ENCODE results near the gene TRIM58. TPM values are rescaled to one million over a fixed set of nuclear protein-coding genes. Genes with fewer than 3 reads are reported as not detected.

Gene TRIM58
- total RNA-seq, 1 experiment from 2014 or later, result not detected

DNA sequence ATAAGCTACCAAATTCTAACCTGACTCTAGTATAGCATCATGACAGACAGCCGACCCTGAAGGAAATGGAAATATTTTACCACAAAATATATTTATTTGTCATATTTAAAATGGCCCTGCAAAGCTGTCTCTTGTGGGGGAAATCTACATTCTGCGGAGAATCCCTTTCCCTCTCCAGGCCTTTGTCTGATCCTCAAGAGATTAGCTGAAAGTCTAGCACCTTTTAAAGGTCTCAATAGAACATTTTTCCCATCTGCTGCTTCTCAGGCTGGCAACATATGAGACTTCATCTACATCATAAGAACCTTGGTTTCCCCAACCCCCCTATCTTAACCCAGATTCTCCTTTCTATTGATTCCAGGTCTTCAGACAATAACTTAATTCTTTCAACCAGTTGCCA lies 13.6 kb upstream of the TRIM58 start:
- Mint-ChIP-seq H3K4me3 (ENCODE audit: low read depth, unreplicated experiment) (no peak overlapping the region), H3K27ac (ENCODE audit: unreplicated experiment) (no peak overlapping the region), H3K4me1 (ENCODE audit: low read depth, unreplicated experiment) (no peaks in the 10 kb centered on the region), H3K36me3 (ENCODE audit: insufficient read depth, unreplicated experiment) (no peaks in the 10 kb centered on the region), H3K9me3 (ENCODE audit: low read depth, unreplicated experiment) (peaks cover 19% of the 10 kb centered on the region), H3K27me3 (ENCODE audit: unreplicated experiment) (no peaks in the 10 kb centered on the region)
- intact Hi-C loops (cut with micrococcal nuclease; ENCODE audit: unreplicated experiment), result no loop called here
- DNase-seq, result no peak
- CTCF ChIA-PET, result no interaction called here
- no TSS peak for BruUV-seq (replicated peaks)
- TF ChIP-seq, protein P1, sequence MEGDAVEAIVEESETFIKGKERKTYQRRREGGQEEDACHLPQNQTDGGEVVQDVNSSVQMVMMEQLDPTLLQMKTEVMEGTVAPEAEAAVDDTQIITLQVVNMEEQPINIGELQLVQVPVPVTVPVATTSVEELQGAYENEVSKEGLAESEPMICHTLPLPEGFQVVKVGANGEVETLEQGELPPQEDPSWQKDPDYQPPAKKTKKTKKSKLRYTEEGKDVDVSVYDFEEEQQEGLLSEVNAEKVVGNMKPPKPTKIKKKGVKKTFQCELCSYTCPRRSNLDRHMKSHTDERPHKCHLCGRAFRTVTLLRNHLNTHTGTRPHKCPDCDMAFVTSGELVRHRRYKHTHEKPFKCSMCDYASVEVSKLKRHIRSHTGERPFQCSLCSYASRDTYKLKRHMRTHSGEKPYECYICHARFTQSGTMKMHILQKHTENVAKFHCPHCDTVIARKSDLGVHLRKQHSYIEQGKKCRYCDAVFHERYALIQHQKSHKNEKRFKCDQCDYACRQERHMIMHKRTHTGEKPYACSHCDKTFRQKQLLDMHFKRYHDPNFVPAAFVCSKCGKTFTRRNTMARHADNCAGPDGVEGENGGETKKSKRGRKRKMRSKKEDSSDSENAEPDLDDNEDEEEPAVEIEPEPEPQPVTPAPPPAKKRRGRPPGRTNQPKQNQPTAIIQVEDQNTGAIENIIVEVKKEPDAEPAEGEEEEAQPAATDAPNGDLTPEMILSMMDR (IDR thresholded peaks at IDR 0.05; ENCODE audit: unreplicated experiment), result no peak

DNA sequence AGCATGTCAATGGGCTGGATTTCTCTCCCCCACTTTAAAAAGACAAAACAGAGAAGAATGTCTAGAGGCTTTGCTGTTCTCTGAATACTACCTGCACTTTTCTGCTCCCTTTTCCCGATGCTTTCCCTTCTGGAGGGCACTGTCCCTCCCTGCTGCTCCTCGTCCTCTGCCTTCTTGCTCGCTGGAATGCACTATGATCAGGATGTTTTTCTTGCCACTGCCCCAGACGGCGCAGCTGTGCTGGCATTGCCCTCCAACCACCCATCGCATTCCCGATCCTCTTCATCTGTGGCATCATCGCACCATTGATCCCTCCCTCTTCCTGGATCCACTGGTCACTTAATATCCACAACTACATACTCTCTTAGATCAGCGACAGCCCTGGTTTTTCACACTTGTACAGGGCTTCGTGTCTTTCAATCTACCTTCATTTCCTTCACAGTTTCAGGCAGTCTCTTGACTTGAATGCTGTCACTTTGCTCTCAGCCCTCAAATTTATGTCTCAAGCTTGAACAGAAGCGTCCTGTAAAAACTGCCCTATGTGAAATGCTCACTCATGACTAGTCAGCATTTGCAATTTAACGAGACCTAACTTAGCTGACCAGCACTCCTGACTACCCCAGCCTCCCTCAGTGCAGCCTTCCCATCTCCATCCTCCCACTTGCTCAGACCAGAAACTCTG lies 11.8 kb upstream of the TRIM58 start:
- Mint-ChIP-seq H3K9me3 (ENCODE audit: low read depth, unreplicated experiment) (peaks cover 15% of the 10 kb centered on the region), H3K27me3 (ENCODE audit: unreplicated experiment) (no peaks in the 10 kb centered on the region), H3K27ac (ENCODE audit: unreplicated experiment) (no peak overlapping the region), H3K36me3 (ENCODE audit: insufficient read depth, unreplicated experiment) (no peaks in the 10 kb centered on the region), H3K4me3 (ENCODE audit: low read depth, unreplicated experiment) (no peak overlapping the region), H3K4me1 (ENCODE audit: low read depth, unreplicated experiment) (no peaks in the 10 kb centered on the region)
- CTCF ChIA-PET, result no interaction called here
- no peak for DNase-seq
- TF ChIP-seq, protein P1 (IDR thresholded peaks at IDR 0.05; ENCODE audit: unreplicated experiment), result no peak
- BruUV-seq (replicated peaks), result no TSS peak
- intact Hi-C loops (cut with micrococcal nuclease; ENCODE audit: unreplicated experiment), result no loop called here

DNA sequence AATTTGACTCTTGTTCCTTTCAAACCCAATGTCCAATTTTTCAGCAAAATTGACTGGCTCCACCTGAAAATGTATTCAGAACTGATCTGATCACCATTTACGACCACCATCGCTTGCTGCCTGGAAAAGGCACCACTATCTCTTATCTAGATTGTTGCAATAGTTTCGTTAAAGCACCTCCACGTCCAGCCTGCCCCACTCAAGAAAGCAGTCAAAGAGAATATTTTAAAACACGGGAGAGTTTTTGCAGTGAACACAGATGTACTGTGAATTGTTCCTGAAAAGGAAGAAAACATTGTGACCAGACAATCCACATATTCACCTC lies 11.3 kb upstream of the TRIM58 start:
- H3K27me3 Mint-ChIP-seq (ENCODE audit: unreplicated experiment), result no peaks in the 10 kb centered on the region
- no peaks in the 10 kb centered on the region for H3K36me3 Mint-ChIP-seq (ENCODE audit: insufficient read depth, unreplicated experiment)
- CTCF ChIA-PET, result no interaction called here
- no peaks in the 10 kb centered on the region for H3K4me1 Mint-ChIP-seq (ENCODE audit: low read depth, unreplicated experiment)
- TF ChIP-seq, protein P1 (IDR thresholded peaks at IDR 0.05; ENCODE audit: unreplicated experiment), result no peak
- BruUV-seq (replicated peaks), result no TSS peak
- no peak overlapping the region for H3K27ac Mint-ChIP-seq (ENCODE audit: unreplicated experiment)
- H3K4me3 Mint-ChIP-seq (ENCODE audit: low read depth, unreplicated experiment), result no peak overlapping the region
- DNase-seq, result no peak
- intact Hi-C loops (cut with micrococcal nuclease; ENCODE audit: unreplicated experiment), result no loop called here
- peaks cover 15% of the 10 kb centered on the region for H3K9me3 Mint-ChIP-seq (ENCODE audit: low read depth, unreplicated experiment)

DNA sequence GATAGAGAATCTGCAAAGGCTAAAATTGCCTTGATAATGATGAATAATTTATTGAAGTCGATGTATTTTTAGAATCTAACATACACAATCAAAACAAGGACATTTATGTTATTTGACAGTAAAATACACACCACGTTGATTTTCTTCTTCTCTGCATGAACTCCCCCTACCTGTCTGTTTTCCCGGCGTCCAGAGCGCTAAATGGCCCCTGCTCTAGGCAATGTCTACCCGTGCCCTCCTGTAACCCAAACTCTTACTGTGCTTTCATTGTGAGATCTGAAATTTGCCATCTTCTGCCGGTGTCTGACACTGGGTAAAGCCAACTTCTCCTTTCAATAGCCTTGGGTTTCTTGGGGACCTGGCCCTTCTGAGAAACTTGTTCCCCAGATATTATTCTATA lies 8.6 kb upstream of the TRIM58 start:
- H3K27ac Mint-ChIP-seq (ENCODE audit: unreplicated experiment), result no peak overlapping the region
- H3K27me3 Mint-ChIP-seq (ENCODE audit: unreplicated experiment), result no peaks in the 10 kb centered on the region
- H3K36me3 Mint-ChIP-seq (ENCODE audit: insufficient read depth, unreplicated experiment), result no peaks in the 10 kb centered on the region
- DNase-seq, result no peak
- H3K4me3 Mint-ChIP-seq (ENCODE audit: low read depth, unreplicated experiment), result no peak overlapping the region
- H3K9me3 Mint-ChIP-seq (ENCODE audit: low read depth, unreplicated experiment), result peaks cover 16% of the 10 kb centered on the region
- TF ChIP-seq, protein P1 (IDR thresholded peaks at IDR 0.05; ENCODE audit: unreplicated experiment), result no peak
- no TSS peak for BruUV-seq (replicated peaks)
- intact Hi-C loops (cut with micrococcal nuclease; ENCODE audit: unreplicated experiment), result no loop called here
- no peaks in the 10 kb centered on the region for H3K4me1 Mint-ChIP-seq (ENCODE audit: low read depth, unreplicated experiment)
- CTCF ChIA-PET, result no interaction called here
